T-helper 2 cell treated with Interferon-gamma antibody and Interleukin-4, amounts not matched to agents 100 ng/mL and 5 ng/mL, for 36 hours (primary cell): ENCODE measurements around the gene PRAMEF14. TPM values are rescaled to one million over a fixed set of nuclear protein-coding genes. Genes with fewer than 3 reads are reported as not detected.
"Not testable (repeated sequence)": the region's sequence is repeated elsewhere in the genome, so short reads cannot be mapped to it uniquely, and the experiment has no call there.

Experiments
- intact Hi-C: fragments of 100-400 bp; cut with micrococcal nuclease; formaldehyde crosslinking; loops from one replicate; pipeline ENCODE4 v1.15.1; 2023
- total RNA-seq: library from RNA; stranded (reverse); gene quantifications from 2 replicates; pipeline ENCODE4 v1.2.3, GENCODE V29; 2022

PRAMEF14 gene, protein sequence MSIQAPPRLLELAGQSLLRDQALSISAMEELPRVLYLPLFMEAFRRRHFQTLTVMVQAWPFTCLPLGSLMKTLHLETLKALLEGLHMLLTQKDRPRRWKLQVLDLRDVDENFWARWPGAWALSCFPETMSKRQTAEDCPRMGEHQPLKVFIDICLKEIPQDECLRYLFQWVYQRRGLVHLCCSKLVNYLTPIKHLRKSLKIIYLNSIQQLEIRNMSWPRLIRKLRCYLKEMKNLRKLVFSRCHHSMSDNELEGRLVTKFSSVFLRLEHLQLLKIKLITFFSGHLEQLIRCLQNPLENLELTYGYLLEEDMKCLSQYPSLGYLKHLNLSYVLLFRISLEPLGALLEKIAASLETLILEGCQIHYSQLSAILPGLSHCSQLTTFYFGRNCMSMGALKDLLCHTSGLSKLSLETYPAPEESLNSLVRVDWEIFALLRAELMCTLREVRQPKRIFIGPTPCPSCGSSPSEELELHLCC
- not detected in 2 replicates for total RNA-seq

DNA sequence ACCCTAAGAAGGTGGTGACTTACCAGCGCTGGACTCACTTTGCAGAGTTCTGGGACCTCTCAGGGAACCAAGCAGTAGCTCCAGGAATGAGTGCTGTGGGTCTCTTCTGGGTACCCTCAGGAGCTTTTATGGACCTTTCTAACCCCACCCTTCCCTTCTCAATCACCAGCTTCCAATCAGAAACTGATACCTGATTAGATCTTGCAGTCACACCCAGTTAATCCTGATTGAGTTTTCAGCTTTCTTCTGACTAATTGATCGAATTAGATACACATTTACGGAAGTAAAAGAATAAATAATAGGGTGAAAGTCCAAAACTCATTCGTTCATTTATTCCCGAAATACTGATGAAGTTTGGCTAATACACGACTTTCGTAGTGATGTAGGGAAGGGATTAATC lies at the start of gene PRAMEF14:
Gene PRAMEF14 (minus strand): TSS at position 101 of the 400 bp plus-strand sequence. CDS start 1,820 bp downstream, outside the sequence.
- intact Hi-C loops = not testable (repeated sequence)

DNA sequence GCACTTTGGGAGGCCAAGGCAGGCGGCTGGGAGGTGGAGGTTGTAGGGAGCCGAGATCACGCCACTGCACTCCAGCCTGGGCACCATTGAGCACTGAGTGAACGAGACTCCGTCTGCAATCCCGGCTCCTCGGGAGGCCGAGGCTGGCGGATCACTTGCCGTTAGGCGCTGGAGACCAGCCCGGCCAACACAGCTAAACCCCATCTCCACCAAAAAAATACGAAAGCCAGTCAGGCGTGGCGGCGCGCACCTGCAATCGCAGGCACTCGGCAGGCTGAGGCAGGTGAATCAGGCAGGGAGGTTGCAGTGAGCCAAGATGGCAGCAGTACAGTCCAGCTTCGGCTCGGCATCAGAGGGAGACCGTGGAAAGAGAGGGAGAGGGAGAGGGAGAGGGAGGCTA lies 48.4 kb upstream of the PRAMEF14 start:
- intact Hi-C loops = not testable (repeated sequence)

DNA sequence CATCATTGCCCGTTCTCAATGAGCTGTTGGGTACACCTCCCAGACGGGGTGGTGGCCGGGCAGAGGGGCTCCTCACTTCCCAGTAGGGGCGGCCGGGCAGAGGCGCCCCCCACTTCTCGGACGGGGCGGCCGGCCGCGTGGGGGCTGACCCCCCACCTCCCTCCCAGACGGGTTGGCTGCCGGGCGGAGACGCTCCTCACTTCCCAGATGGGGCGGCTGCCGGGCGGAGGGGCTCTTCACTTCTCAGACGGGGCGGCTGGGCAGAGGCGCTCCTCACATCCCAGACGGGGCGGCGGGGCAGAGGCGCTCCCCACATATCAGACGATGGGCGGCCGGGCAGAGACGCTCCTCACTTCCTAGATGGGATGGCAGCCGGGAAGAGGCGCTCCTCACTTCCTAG lies 47.8 kb upstream of the PRAMEF14 start:
- intact Hi-C loops = not testable (repeated sequence)

GRCh38 chr1:13393004-13393403 lies 46.1 kb upstream of the PRAMEF14 start:
- intact Hi-C loops = not testable (repeated sequence)

GRCh38 chr1:13389332-13389731 lies 42.4 kb upstream of the PRAMEF14 start, which contains the start of gene PRAMEF17:
TSS of gene PRAMEF17 (plus strand) at chr1:13389632. CDS start at chr1:13389658, 26 bp downstream.
- intact Hi-C loops = not testable (repeated sequence)

DNA sequence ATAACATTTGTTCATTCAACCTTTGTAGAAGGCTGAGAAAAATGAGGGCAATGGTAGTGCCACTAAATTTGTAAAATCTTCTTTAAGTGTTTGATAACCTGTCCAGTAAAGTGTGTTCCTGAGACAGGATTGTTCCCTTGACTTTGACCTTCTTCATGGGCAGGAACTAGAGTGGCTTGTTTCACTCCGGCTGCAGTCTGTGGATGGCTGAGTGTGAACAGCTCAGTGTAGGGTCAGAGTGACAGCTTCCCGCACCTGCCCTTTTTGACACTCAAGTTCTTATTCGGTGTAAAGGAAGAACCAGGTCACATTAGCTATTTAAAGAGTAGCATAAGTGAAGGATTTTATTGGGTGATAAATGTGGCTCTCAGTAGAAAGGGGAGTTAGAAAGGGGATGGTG lies 33.4 kb upstream of the PRAMEF14 start:
- intact Hi-C loops = not testable (repeated sequence)

GRCh38 chr1:13378983-13379382 lies 32.0 kb upstream of the PRAMEF14 start:
- intact Hi-C loops = not testable (repeated sequence)

DNA sequence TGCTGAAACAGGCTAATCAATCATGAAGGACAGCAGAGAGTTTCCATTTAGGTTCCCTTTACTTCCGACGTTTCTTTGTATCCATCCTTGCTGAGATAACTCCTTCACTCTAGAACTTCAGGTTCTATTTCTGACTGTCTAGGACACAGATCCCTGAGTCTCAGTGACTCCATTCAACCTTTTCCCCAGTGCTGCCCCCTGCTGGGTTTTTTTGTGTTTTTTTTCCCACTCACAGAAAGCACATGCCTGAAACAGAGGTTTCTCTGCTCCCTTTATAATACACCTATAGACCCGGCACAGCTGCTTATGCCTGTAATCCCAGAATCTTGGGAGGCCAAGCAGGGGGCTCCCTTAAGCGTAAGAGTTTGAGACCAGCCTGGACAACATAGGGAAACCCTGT lies 21.6 kb upstream of the PRAMEF14 start:
- intact Hi-C loops = not testable (repeated sequence)

- intact Hi-C loops = not testable (repeated sequence)
Observed at GRCh38 chr1:13366536-13366935, 19.6 kb upstream of the PRAMEF14 start.

DNA sequence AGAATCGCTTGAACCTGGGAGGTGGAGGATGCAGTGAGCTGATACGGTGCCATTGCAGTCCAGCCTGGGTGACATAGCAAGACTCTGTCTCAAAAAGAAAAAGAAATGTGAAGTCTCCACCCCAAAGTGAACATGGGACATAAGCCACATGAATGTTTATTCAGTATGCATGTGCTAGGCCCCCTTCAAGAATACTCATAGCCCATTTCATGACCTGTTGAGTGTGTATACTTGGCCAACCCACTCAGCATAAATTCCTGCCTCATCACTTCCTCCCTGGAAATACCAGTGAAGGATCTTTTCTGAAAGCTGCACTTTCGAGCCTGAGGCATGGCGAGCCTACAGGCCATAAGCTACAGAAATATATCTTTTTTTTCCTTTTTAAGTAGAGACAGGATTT lies 18.0 kb upstream of the PRAMEF14 start:
- intact Hi-C loops = not testable (repeated sequence)

- intact Hi-C loops = not testable (repeated sequence)
Observed at GRCh38 chr1:13362364-13362763, 15.4 kb upstream of the PRAMEF14 start.

GRCh38 chr1:13356774-13357173 lies 9.8 kb upstream of the PRAMEF14 start:
- intact Hi-C loops = not testable (repeated sequence)

- intact Hi-C loops = not testable (repeated sequence)
Observed at GRCh38 chr1:13354475-13354874, 7.5 kb upstream of the PRAMEF14 start.

GRCh38 chr1:13353476-13353875 lies 6.5 kb upstream of the PRAMEF14 start:
- intact Hi-C loops = not testable (repeated sequence)

DNA sequence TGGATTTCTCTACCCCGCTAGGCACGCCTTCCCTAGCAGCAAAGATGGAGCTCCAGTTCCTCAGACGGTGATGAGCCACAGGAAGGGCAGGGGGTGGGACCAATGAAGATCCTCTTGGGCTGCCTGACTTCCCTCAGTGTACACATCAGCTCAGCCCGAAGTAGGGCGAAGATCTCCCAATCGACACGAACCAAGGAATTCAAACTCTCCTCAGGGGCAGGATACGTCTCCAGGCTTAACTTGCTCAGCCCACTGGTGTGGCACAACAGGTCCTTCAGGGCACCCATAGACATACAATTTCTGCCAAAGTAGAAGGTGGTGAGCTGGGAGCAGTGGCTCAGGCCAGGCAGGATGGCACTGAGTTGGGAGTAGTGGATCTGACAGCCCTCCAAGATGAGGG lies 4.4 kb downstream of the PRAMEF14 start:
- intact Hi-C loops = not testable (repeated sequence)

DNA sequence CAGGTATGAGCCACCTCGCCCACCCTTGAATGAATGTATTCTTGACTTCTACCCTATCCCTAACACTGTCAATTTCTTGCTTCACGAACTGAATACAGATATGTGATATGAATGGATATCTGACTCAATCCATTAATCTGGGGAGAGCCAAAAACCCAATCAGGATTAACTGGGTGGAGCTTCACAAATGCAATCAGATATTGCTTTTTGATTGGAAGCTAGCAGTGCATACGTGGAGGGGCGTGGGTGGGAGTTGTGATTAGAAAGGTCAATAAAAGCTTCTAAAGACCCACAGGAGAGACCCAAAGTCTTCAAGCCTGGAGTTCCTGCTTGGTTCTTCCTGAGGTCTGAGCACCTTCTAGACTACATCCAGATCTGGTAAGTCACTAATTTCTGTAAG lies 31.7 kb downstream of the PRAMEF14 start, which contains the start of gene PRAMEF15:
Gene PRAMEF15 (plus strand): TSS at position 301 of the 400 bp plus-strand sequence. CDS start 2,827 bp downstream, outside the sequence.
- intact Hi-C loops = not testable (repeated sequence)

- intact Hi-C loops = not testable (repeated sequence)
Observed at GRCh38 chr1:13303239-13303638, 43.7 kb downstream of the PRAMEF14 start, which contains the start of gene PRAMEF33. TSS of gene PRAMEF33 (plus strand) at chr1:13303539. CDS start at chr1:13305955, 2,416 bp downstream.

DNA sequence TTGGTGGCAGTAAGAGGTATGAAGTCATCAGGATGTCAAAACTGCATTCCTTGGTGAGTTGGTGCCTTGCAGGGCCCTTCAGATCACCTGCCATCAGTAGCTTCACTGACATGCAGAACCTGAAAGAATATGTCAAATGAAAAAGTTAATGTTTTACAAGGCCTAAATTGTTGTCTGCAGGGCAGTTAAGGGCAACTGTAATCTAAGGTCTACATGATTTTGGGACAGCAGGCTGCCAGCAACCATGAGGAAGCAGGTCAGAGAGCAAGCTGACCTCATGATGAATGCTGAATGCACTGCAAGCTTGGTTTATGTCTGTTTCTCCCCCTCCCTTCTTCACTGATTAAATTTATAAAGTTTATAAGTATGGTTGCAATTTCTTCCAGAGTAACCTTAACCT lies 44.7 kb downstream of the PRAMEF14 start:
- intact Hi-C loops = not testable (repeated sequence)

GRCh38 chr1:13298699-13299098 lies 48.2 kb downstream of the PRAMEF14 start:
- intact Hi-C loops = not testable (repeated sequence)

DNA sequence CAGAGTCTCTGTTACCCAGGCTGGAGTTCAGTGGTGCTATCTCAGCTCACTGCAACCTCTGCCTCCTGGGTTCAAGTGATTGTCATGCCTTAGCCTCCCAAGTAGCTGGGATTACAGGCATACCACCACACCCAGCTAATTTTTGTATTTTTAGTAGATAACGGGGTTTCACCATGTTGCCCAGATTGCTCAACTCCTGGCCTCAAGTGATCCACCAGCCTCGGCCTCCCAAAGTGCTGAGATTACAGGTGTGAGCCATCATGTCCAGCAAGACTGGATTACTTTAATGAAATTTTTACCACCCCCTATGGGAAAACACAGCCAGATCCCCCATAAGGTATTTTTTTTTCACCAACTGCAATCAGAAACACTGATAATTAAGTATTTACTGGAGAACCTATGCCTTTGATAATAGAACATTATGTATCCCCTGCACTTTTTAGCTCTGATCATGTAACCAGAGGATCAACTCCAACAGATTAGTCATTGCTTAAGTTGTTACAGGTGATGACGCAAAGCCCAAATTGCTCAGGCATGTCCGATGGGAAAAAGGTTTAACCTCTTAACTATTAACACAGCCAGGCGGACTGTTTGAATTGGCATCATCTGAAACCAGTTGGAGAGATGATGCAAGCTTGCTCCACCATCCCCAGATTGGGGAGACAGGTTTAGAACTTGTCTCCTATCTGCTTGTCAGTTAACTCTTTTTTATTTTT lies 49.6 kb downstream of the PRAMEF14 start:
- intact Hi-C loops = not testable (repeated sequence)
